ENCODE data around the gene TAX1BP1.

The TAX1BP1 gene

DNA sequence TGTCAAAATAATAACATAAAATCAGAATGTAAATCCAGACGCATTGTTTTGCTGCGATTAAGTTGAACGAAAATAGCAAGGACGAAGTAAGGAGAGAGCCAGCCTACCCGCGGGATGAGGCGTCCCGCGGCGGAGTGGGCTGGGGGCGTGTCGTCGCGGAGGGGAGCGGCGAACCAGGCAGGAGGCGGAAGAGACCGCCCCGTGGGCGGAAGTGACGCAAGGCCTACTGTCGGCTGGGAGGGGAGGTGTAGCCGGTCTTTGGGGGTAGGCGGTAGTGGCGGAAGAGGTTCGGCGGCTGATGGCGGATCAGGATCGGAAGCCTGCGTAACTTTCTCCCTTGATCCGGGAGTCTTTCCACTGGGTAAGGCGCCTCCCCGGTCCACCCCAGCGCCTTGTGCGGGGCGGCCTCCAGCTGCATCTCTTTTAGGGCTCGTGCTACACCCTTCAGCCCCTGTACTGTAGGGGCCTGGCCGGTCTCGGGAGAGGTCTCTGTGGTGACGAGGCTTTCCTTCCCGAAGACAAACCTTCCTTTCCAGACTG lies at the start of gene TAX1BP1:
TSS of gene TAX1BP1 (plus strand) at position 254 of the 540 bp plus-strand sequence. CDS start 8,363 bp downstream, outside the sequence.
- peak; percentile 92 for DNase-seq

DNA sequence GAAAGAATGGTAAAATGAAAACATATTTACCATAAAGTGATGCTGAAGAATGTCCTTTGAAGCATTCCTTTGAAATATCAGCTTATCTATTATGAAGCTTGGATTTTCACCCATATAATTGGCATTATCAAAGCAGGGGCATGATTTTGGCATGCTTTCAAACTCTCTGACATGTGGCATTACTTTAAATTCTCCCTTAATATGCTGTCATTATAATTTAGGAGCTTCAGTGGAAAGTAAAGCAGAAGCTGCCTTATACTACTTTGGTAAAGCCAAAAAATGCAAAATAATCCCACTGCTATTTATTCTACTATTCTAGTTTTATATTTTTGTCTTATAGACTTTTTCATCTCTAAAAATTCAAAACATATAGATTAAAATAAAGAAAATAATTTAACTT lies 49.3 kb upstream of the TAX1BP1 start:
- no peak for DNase-seq

DNA sequence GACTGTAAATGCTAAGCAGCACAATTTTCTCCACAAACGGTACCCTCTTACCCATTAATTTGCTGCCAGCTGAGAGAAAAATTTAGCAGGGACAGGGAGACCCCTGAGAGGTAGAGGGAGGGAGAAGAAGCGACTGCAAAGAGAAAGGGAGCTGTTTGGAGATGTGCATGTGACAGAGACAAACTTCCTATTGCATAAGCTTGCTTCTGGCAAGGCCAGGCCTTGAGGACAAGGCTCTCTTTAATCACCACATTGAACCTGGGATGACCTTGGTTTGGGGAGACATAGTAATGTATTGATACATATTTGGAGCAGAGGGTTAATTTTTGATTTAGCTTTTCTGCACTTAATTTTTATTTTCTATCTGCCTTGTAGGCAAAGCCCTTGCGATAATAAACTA lies 46.2 kb upstream of the TAX1BP1 start:
- no peak for DNase-seq

DNA sequence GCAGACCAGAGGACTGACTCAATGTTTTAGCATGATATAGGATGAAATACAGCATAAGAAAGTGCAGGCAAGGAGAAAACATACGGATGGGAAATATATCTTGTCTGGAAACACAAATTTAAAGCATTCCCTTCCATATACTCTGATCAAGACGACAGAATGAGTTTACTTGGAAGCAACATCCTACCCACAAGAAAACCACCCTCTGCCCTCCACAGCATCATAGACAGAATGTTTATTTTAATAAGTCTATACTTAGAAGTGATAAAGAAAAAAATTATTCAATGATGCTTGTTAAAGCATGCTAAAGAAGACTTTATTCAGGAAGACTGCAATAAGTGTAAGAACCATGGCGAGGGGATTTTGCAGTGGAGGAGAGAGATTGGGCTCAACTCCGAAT lies 44.9 kb upstream of the TAX1BP1 start:
- DNase-seq = no peak

DNA sequence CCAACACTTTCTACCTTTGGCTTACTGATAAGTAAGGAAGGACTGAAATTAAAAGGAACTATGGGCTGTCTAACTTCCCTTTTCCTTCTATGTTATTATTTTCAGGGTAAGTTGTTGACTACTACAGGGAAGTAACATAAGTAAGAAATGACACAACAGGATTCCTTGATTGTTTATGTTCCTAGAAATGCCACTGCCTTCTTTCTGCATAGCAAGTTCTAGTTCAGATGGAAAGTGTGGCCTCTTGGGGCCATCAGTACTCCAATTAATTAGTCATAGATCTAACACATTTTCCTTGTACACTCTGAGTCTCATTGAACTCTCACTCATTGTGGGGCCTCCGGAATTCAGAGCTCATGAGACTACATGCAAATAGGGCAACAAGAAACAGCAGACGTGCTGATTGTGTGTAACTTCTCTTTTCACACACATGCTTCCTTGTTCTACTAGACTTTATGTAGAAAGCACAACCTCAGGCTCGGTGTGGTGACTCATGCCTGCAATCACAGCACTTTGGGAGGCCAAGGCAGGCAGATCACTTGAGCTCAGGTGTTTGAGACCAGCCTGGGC lies 42.0 kb upstream of the TAX1BP1 start:
- DNase-seq = no peak

DNA sequence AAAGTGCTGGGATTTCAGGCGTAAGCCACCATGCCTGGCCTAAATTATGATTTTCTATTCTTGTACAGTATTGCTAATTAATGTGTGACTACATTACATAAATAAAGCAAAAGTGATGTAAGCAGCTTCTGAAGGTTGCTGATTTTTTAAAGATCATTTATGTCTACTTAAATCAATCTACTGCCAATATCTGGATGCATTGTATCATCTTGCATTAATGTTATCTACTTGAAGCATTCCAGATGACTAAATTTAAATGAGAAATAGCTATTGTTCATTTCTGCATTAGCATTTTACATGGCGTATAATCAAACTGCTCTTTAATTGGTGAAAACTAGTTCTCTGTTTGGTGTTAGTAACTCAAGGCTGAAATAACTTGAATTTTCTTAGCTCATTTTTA lies 40.2 kb upstream of the TAX1BP1 start:
- no peak for DNase-seq

DNA sequence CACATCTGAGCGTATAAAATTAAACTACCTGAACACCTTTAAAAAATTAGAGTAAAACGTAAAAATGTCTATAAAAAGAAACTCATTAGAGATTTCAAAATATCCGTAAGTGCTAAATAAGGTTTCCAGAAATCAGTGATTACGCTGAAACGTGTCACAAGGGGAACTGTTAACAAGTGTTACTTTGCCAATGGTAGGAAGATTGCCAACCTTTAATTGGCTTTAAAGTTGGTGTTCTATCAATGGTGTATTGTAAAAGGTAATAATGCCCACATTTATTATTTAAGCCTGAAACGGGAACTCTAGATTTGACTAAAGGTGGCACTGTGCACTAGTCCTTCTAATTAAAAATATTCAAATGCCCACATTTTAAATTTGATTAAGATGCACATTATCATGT lies 39.5 kb upstream of the TAX1BP1 start:
- no peak for DNase-seq

DNA sequence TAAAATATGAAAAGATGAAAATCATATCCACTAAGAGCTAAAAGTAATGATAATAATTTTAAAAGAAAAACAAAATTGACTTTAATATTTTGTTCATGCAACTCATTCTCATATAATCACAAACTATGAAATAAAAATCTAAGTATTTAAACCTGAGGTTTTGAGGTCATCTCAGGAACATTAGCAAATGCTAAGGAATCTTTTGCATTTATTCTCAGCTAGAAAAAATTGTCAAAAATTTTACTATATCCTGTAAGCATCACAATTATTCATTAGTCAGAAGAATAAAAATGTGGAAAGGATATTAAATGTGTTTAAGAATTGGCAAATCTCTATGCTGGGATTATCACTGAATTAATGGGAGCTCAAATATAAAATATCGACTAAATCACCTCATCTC lies 36.8 kb upstream of the TAX1BP1 start:
- no peak for DNase-seq

DNA sequence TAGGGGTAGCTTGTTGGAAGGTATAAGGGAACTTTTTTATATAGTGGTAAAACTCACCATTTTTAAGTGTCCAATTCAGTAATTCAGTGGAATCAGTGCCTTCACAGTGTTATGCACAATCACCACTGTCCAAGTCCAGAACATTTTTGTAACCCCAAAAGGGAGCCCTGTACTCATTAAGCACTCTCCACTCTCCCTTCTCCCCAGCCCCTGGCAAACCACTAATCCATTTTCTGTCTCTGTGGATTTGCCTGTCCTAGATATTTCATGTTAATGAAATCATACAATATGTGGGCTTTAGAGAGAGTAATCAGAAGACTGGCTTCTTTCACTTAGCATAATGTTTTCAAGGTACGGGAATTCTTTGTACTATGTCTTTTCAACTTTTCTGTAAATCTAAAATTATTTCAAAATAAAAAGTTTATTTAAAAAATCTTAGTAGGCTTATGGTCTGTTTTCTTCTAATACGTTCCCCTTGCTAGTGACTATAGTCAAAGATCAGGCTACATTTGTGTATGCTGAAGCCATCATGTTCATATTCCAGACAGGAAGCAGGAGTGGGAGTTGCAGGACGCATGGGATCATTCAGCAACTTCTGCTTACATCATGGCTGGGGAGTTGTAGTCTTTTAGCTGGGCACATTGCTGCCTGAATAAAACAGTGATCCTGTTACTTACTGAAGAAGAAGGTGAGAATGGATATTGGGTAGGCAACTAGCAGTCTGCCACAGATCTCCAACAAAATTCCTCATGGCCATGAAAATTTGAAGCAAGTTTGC lies 35.4 kb upstream of the TAX1BP1 start:
- no peak for DNase-seq

DNA sequence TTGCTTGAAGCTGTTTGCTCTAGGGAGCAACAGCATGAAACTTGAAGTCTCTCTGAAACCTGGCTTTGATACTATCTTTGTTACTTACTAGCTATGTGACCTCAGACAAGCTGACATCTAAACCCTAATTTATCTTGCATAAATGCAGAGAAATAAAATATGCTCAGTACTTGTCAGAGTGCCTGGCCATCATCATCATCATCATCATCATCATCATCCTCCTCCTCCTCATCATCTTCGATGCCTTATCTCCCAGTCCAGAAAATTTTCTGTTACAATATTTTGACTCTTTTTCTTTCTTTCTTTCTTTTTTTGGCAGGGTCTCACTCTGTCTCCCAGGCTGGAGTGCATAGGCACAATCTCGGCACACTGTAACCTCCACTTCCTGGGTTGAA lies 34.8 kb upstream of the TAX1BP1 start:
- no peak for DNase-seq

DNA sequence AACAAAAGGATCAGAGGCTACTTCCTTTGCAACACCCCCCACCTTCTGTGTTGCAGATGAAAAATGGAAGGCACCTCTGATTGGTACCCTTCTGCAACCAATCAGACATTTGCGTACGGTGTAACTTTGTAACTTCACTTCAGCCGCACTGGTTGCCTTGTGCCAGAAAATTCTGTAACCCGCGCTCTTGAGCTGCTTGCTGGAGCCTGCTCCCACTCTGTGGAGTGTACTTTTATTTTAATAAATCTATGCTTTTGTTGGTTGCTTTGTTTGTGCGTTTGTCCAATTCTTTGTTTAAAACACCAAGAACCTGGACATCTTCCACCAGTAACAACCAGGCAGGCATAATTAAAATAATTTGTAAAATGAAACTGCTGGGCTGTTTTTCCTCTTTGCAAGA lies 31.5 kb upstream of the TAX1BP1 start:
- DNase-seq = no peak

DNA sequence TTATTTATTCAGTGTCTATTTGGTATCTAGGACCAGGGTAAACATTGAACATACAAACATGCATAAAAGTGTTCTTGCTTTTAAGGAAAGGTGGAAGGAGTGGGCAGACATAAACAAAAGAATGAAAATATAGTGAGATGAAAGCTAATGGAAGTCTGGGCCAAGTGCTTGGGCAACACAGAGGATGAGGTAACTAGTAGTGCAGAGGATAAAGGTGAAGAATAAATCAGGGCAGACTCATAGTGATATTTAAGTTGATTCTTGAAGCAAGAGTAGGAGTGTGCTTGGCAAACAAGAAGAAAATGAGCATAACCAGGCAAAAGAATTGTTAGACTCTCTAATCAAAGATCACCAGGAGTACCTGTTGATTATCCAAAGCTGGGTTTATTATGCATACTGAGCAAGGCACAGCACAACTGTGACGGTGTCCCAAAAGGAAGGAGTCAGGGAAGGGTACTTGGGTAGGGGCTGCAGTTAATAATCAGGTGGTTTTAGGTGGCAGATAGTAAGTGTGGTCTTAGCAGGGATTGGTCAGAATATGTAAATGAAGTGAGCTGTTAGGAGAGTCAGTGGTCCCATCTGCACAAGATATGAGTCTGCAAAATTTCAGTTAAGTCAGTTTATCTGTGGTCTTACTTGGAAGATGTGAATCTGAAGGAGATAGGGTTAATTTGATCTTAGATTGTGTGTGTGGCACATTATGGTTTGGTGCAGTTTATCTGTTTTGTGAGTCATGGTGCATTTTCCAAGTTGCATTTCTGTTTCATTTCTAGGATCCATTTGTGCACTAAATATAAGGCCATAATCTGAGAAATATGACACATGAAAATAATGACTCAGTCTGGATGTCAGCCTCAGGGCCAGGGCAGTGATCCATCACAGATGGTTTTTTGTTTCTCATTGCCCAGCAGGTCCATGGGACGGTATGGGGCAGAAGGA lies 30.6 kb upstream of the TAX1BP1 start:
- DNase-seq = no peak

DNA sequence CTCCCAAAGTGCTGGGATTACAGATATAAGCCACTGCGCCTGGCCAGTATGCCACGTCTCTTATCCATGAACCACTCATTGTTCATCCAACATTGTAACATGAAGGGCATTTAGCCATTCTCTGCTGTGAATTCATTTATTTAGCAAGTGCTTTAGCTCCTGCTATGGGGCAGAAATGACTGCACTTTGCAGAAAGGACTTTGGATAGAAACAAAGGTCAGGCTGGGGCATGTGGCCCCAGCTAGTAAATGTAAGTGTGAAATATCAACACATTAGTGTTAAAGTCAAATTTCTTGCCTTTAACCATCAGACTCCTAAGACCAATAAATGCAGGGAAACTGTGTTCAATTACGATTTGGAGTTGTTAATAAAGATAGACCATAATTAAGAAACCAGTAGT lies 27.7 kb upstream of the TAX1BP1 start:
- no peak for DNase-seq

DNA sequence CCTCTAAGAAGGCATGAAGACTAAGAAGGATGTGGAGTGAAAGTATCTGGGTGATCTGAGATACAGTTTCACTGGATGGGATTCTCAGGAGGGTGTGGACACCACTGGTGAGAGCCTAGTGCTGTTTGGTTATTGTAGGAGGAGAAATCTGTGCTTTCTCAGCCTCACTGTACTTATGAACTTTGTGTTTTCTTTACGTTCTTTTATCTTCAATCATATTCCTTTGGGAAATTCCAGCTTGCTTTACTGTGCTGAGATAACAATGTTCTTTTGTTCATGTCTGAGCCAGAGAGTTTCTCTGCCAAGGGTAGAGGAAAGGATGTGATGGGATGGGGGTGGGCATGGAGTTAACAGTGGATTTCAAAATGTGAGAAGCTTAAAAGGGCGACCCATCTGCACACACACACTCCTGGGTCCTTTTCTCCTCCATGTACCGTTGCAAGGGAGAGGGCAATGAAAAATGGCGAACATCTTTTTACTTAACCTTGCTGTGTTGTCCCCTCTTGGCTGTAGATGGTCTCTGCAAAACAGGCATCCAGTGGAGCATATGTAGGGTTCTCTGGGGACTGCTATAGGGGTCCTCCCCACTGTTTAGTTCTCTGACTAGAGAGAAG lies 25.0 kb upstream of the TAX1BP1 start:
- DNase-seq = no peak

DNA sequence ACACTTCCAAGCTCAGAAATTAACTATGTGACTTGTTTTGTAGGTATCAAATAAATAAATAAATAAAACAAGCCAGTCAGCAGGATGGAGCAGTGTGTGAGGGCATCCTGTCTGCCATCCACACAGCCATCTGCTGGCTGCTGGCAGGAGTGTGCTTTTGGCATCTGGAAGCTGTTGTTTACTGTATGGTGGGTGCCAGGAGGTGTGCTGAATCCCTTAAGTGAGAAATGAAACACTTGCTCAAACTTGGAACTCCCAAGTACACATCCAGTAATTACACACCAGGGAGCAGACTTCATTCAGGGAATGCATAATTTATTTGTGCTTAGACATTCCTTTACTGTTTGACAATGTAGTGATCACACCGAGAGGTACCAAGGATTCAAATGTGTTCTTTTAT lies 16.9 kb upstream of the TAX1BP1 start:
- no peak for DNase-seq

DNA sequence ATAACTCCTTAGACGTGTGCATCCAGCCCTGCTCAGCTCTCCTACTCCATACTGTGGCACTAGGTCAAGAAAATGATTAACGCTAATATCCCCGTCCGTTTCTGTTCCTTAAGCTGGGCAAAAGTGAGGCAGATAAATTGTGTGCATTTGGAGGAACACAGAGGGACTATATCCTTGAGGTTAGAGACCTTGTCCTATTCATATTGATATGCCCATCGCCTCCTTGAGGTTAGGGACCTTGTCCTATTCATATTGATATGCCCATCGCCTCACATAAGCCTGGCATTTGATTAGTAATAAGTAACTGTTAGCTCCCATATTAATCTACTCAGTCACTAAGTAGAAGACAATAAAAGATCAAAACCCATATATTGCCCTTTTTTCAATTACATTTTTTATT lies 12.9 kb upstream of the TAX1BP1 start:
- no peak for DNase-seq

DNA sequence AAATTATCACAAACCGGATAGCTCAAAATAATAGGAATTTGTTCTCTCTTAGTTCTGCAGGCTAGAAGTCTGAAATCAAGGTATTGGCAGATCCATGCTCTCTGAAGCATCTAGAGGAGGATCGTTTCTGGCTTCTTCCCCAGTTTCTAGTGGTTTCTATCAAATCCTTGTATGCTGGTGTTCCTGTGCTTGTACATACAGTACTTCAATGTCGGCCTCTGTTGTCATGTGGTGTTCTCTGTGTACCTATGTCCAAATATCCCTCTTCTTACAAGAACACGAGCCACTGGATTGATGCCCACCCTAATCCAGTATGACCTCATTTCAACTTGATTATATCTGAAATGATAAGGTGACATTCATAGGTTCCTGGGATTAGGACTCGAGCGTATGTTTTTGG lies 9.8 kb upstream of the TAX1BP1 start:
- DNase-seq = no peak

DNA sequence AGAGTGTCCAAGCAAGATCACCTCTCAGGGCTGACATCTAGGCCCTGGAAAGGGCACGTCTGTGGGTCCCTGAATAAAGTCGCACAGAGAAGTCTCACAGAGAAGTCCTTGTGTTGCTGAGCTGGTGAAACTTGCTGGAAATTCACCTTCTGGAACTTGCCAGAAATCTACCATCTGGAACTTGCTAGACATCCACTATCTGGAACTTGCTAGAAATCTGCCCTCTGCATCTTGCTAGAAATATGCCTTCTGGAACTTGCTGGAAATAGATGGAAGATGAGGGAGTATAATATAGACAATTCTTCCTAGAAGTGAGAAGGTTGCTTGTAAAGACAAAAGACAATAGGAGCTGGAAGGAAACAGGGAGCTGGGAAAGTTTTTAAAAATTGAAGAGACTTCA lies 5.4 kb upstream of the TAX1BP1 start:
- DNase-seq = no peak

DNA sequence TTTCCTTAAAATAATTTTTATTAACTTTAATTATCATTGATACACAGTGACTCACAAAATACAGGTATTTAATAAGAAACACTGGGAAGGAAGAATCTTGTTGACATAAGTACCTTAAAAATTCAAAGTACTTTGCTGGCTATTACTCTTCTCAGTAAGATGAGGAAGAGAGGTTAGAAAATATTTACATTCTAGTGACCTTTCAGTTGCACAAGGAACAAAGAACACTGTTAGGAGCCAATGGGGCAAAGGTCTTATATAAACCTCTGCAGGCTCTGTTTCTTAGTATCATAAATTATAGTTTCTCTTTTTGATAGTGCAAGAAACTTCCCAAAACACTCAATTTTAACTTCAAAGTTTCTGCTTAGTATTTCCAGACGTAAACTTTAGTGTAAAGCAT lies 4.8 kb upstream of the TAX1BP1 start:
- no peak for DNase-seq

DNA sequence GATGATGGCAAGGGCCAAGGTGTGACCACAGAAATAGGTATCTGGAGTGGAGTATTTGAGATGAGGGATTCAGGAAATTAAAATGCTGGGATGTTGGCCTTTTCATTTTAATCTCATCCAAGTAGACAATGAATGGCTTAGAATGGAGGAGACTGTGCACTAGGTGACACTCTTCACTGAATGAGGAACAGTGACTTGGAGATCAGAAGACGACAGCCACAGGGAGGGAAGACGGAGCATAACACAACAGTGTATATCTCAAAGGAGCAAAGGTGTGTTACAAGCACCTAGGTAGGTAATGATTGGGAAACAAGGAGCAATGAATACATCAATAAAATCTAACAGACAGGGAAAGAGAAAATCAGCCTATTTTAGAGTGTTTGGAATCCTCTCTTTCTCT lies 4.1 kb upstream of the TAX1BP1 start:
- no peak for DNase-seq

DNA sequence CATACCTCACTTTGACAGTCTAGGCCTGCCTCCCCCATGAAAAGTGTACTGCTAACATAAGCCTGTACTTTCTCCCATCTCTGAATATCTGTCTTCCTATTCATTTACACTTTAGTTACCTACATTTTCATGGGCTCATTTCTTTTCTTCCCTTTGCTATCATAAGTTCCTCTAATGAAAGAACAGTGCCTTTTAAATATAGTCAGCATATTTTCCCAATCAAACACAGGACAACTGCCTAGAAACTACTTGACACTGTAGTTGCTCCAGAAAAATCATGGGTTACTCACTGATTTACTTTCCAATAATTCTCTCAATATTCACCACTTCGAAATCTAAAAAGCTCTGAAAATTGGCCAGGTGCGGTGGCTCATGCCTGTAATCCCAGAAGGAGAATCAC lies 2.8 kb upstream of the TAX1BP1 start:
- no peak for DNase-seq

DNA sequence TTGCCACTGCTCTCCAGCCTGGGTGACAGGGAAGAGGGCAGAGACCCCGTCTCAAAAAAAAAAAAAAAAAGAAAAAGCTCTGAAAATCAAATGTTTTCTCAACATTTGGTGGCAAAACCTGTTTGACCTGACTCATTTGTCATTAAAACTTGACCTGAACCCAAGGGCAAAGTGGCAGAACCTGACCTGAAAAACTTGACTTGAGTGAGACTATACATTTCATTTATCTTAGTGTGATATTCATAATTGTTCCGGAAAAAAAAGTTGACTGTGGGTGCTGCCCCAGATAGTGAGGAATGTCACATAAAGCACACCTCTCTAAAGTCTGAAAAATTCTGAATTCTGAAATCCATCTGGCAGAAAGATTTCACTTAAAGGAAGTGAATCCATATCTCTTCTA lies 2.3 kb upstream of the TAX1BP1 start:
- no peak for DNase-seq

DNA sequence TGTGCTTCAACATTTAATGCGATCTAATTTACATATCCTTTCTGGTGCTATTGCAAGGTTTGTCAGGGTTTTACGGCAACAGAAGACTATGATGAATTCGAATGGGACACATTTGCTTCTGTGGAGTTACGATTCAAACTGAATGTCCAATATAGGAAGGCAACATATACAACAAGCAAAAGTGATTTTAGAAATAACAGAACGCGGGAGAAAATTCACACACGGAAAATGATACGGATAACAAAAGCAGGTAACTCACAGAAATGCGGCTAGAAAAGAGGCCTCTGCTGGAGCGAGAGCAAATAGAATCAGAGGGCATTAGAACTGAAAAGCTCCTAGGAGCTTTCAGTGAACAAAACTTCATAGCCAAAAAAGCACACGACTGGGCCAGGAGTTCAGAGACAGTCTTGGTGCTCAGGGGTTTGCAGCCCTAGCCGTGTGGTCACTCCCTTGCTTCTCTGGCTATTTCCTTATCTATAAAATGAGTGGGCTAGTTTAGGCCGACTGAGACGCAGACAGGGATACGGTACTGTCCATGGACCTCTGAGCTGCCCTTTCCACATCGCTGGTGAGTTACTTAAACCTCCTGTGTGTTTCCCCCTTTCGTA lies 557 bp upstream of the TAX1BP1 start:
- no peak for DNase-seq

All from NCI-H1092 (cell line).